ELF-1 (cell line): Measurements from ENCODE around the gene PTTG1.

Source experiments
- DNase-seq: peaks from one replicate; pipeline ENCODE4 v3.0.0-alpha.2; 2016; ENCODE audit warnings: low read depth, low spot score

The PTTG1 gene

GRCh38 chr5:160471761-160472160 is 50.1 kb downstream of the PTTG1 start:
- no peak for DNase-seq

GRCh38 chr5:160472482-160472881 is 50.8 kb downstream of the PTTG1 start:
- no peak for DNase-seq

GRCh38 chr5:160473681-160474080 is 52.0 kb downstream of the PTTG1 start:
- DNase-seq: no peak

GRCh38 chr5:160474084-160474483 is 52.4 kb downstream of the PTTG1 start:
- DNase-seq: no peak

GRCh38 chr5:160475864-160476438 is 54.3 kb downstream of the PTTG1 start:
- no peak for DNase-seq

- no peak for DNase-seq
Measured at GRCh38 chr5:160477266-160477970, 55.8 kb downstream of the PTTG1 start.

- DNase-seq: no peak
Measured at GRCh38 chr5:160478163-160478562, 56.5 kb downstream of the PTTG1 start.
